ENCODE data around the gene CDCA5.

Gene CDCA5

GRCh38 chr11:65084598-65085375 lies 947 bp upstream of the CDCA5 start:
- peak overlapping the region; percentile 17 for H2AK5ac ChIP-seq (ENCODE audit: low read length, severe bottlenecking)
- H4K91ac ChIP-seq (ENCODE audit: low read length) = peak overlapping the region; percentile 64
- peak overlapping the region in 1 of 2 experiments; percentile 93 for H3K4ac ChIP-seq (ENCODE audit: low read depth in 1 of 2, low read length in 2 of 2)
- peak overlapping the region in 1 of 2 experiments; percentile 90 for H3K14ac ChIP-seq (ENCODE audit: low read length in 2 of 2)
- H3K36me3 ChIP-seq (ENCODE audit: control insufficient read depth in 1 of 2, insufficient read depth in 2 of 2, low read depth in 1 of 2, low read length in 2 of 2) = peaks cover 45 to 48% of the 10 kb centered on the region in 2 experiments
- H3K79me1 ChIP-seq (replicated peaks; ENCODE audit: low read length, poor library complexity, severe bottlenecking) = peaks cover 37% of the 10 kb centered on the region
- no peaks in the 10 kb centered on the region for H3K9me3 ChIP-seq (ENCODE audit: control insufficient read depth, low read length)
- H2AFZ ChIP-seq (ENCODE audit: low read depth, low read length) = peak overlapping the region; percentile 56
- peak overlapping the region; percentile 52 to 94 for H3K18ac ChIP-seq (ENCODE audit: low read depth in 1 of 2, low read length in 2 of 2)
- H3K27ac ChIP-seq (ENCODE audit: low read length, poor library complexity, severe bottlenecking) = peak overlapping the region; percentile 16
- 57% methylated on average over 22 of the region's 23 CpGs for WGBS
- no peaks in the 10 kb centered on the region for H3K27me3 ChIP-seq (ENCODE audit: control insufficient read depth in 1 of 2, insufficient read depth in 1 of 2, low read length in 2 of 2)
- H3K23ac ChIP-seq (ENCODE audit: low read length in 2 of 2) = peak overlapping the region in 1 of 2 experiments; percentile 23
- peak overlapping the region; percentile 83 for H3K4me2 ChIP-seq (ENCODE audit: low read length, poor library complexity, severe bottlenecking)
- peaks cover 11% of the 10 kb centered on the region for H3K4me1 ChIP-seq (ENCODE audit: control insufficient read depth, insufficient read depth, low read depth, low read length)
- peak overlapping the region; percentile 94 for H4K8ac ChIP-seq (ENCODE audit: low read length)
- peak overlapping the region; percentile 25 to 64 for H2BK12ac ChIP-seq (ENCODE audit: low read length in 2 of 2)
- peak overlapping the region; percentile 9 for H2BK120ac ChIP-seq (ENCODE audit: low read depth, low read length)
- DNase-seq = no peak
- no peak overlapping the region for H2BK5ac ChIP-seq (ENCODE audit: low read depth, low read length, poor library complexity, severe bottlenecking)
- H3K4me3 ChIP-seq (ENCODE audit: insufficient read depth in 1 of 2, low read depth in 1 of 2, low read length in 2 of 2) = peak overlapping the region; percentile 86 to 89
- H2BK15ac ChIP-seq (ENCODE audit: low read depth, poor library complexity, severe bottlenecking) = no peak overlapping the region
- H3K9ac ChIP-seq (ENCODE audit: low read length) = peak overlapping the region; percentile 94

GRCh38 chr11:65083134-65083833 lies 556 bp downstream of the CDCA5 start:
- Histone ChIP-seq H3K79me1 (replicated peaks; ENCODE audit: low read length, poor library complexity, severe bottlenecking) (peaks cover 50% of the 10 kb centered on the region), H2AFZ (ENCODE audit: low read depth, low read length) (peak overlapping the region; percentile 33), H3K18ac (ENCODE audit: low read depth in 1 of 2, low read length in 2 of 2) (no peak overlapping the region), H3K27me3 (ENCODE audit: control insufficient read depth in 1 of 2, insufficient read depth in 1 of 2, low read length in 2 of 2) (no peaks in the 10 kb centered on the region), H4K8ac (ENCODE audit: low read length) (no peak overlapping the region), H3K27ac (ENCODE audit: low read length, poor library complexity, severe bottlenecking) (no peak overlapping the region), H2BK5ac (ENCODE audit: low read depth, low read length, poor library complexity, severe bottlenecking) (no peak overlapping the region), H3K4me2 (ENCODE audit: low read length, poor library complexity, severe bottlenecking) (peak overlapping the region; percentile 69), H3K36me3 (ENCODE audit: control insufficient read depth in 1 of 2, insufficient read depth in 2 of 2, low read depth in 1 of 2, low read length in 2 of 2) (peaks cover 32 to 40% of the 10 kb centered on the region in 2 experiments), H2BK120ac (ENCODE audit: low read depth, low read length) (no peak overlapping the region), H2AK5ac (ENCODE audit: low read length, severe bottlenecking) (no peak overlapping the region), H2BK15ac (ENCODE audit: low read depth, poor library complexity, severe bottlenecking) (no peak overlapping the region), H3K4ac (ENCODE audit: low read depth in 1 of 2, low read length in 2 of 2) (no peak overlapping the region), H3K9me3 (ENCODE audit: control insufficient read depth, low read length) (no peaks in the 10 kb centered on the region), H3K4me1 (ENCODE audit: control insufficient read depth, insufficient read depth, low read depth, low read length) (peaks cover 11% of the 10 kb centered on the region), H3K14ac (ENCODE audit: low read length in 2 of 2) (no peak overlapping the region), H3K4me3 (ENCODE audit: insufficient read depth in 1 of 2, low read depth in 1 of 2, low read length in 2 of 2) (peak overlapping the region; percentile 86 to 89), H3K9ac (ENCODE audit: low read length) (peak overlapping the region; percentile 94), H3K23ac (ENCODE audit: low read length in 2 of 2) (no peak overlapping the region), H4K91ac (ENCODE audit: low read length) (no peak overlapping the region), H2BK12ac (ENCODE audit: low read length in 2 of 2) (no peak overlapping the region)
- whole genome bisulfite sequencing = 10% methylated on average over 12 of the region's 13 CpGs
- no peak for DNase-seq

- Histone ChIP-seq H2AK5ac (ENCODE audit: low read length, severe bottlenecking) (peak overlapping the region; percentile 34), H2BK12ac (ENCODE audit: low read length in 2 of 2) (no peak overlapping the region), H3K18ac (ENCODE audit: low read depth in 1 of 2, low read length in 2 of 2) (no peak overlapping the region), H4K91ac (ENCODE audit: low read length) (no peak overlapping the region), H3K4me2 (ENCODE audit: low read length, poor library complexity, severe bottlenecking) (no peak overlapping the region), H2BK15ac (ENCODE audit: low read depth, poor library complexity, severe bottlenecking) (no peak overlapping the region), H3K14ac (ENCODE audit: low read length in 2 of 2) (no peak overlapping the region), H3K4me3 (ENCODE audit: insufficient read depth in 1 of 2, low read depth in 1 of 2, low read length in 2 of 2) (no peak overlapping the region), H2AFZ (ENCODE audit: low read depth, low read length) (no peak overlapping the region), H3K27ac (ENCODE audit: low read length, poor library complexity, severe bottlenecking) (no peak overlapping the region), H3K79me1 (replicated peaks; ENCODE audit: low read length, poor library complexity, severe bottlenecking) (peaks cover 40% of the 10 kb centered on the region), H3K4me1 (ENCODE audit: control insufficient read depth, insufficient read depth, low read depth, low read length) (peaks cover 4% of the 10 kb centered on the region), H4K8ac (ENCODE audit: low read length) (peak overlapping the region; percentile 52), H3K36me3 (ENCODE audit: control insufficient read depth in 1 of 2, insufficient read depth in 2 of 2, low read depth in 1 of 2, low read length in 2 of 2) (peaks cover 0 to 18% of the 10 kb centered on the region in 2 experiments), H3K9me3 (ENCODE audit: control insufficient read depth, low read length) (no peaks in the 10 kb centered on the region), H2BK120ac (ENCODE audit: low read depth, low read length) (no peak overlapping the region), H3K27me3 (ENCODE audit: control insufficient read depth in 1 of 2, insufficient read depth in 1 of 2, low read length in 2 of 2) (no peaks in the 10 kb centered on the region), H3K4ac (ENCODE audit: low read depth in 1 of 2, low read length in 2 of 2) (no peak overlapping the region), H2BK5ac (ENCODE audit: low read depth, low read length, poor library complexity, severe bottlenecking) (no peak overlapping the region), H3K23ac (ENCODE audit: low read length in 2 of 2) (no peak overlapping the region), H3K9ac (ENCODE audit: low read length) (no peak overlapping the region)
- DNase-seq = no peak
- 83% methylated on average over 4 of the region's 9 CpGs for WGBS
Observed at GRCh38 chr11:65078786-65079342, 5.0 kb downstream of the CDCA5 start.

- no peak overlapping the region for H2BK120ac ChIP-seq (ENCODE audit: low read depth, low read length)
- H3K36me3 ChIP-seq (ENCODE audit: control insufficient read depth in 1 of 2, insufficient read depth in 2 of 2, low read depth in 1 of 2, low read length in 2 of 2) = peaks cover 0 to 18% of the 10 kb centered on the region in 2 experiments
- peak; percentile 49 for DNase-seq
- no peak overlapping the region for H2AK5ac ChIP-seq (ENCODE audit: low read length, severe bottlenecking)
- 88% methylated on average over 3 of the region's 3 CpGs for WGBS
- no peak overlapping the region for H3K27ac ChIP-seq (ENCODE audit: low read length, poor library complexity, severe bottlenecking)
- no peaks in the 10 kb centered on the region for H3K27me3 ChIP-seq (ENCODE audit: control insufficient read depth in 1 of 2, insufficient read depth in 1 of 2, low read length in 2 of 2)
- no peak overlapping the region for H2BK15ac ChIP-seq (ENCODE audit: low read depth, poor library complexity, severe bottlenecking)
- no peak overlapping the region for H3K18ac ChIP-seq (ENCODE audit: low read depth in 1 of 2, low read length in 2 of 2)
- H3K4me3 ChIP-seq (ENCODE audit: insufficient read depth in 1 of 2, low read depth in 1 of 2, low read length in 2 of 2) = no peak overlapping the region
- no peak overlapping the region for H3K23ac ChIP-seq (ENCODE audit: low read length in 2 of 2)
- no peaks in the 10 kb centered on the region for H3K9me3 ChIP-seq (ENCODE audit: control insufficient read depth, low read length)
- no peak overlapping the region for H3K14ac ChIP-seq (ENCODE audit: low read length in 2 of 2)
- no peak overlapping the region for H3K9ac ChIP-seq (ENCODE audit: low read length)
- H2AFZ ChIP-seq (ENCODE audit: low read depth, low read length) = no peak overlapping the region
- H2BK12ac ChIP-seq (ENCODE audit: low read length in 2 of 2) = no peak overlapping the region
- H4K91ac ChIP-seq (ENCODE audit: low read length) = no peak overlapping the region
- H2BK5ac ChIP-seq (ENCODE audit: low read depth, low read length, poor library complexity, severe bottlenecking) = no peak overlapping the region
- H3K4me2 ChIP-seq (ENCODE audit: low read length, poor library complexity, severe bottlenecking) = no peak overlapping the region
- H3K4me1 ChIP-seq (ENCODE audit: control insufficient read depth, insufficient read depth, low read depth, low read length) = no peaks in the 10 kb centered on the region
- peak overlapping the region; percentile 9 for H4K8ac ChIP-seq (ENCODE audit: low read length)
- H3K79me1 ChIP-seq (replicated peaks; ENCODE audit: low read length, poor library complexity, severe bottlenecking) = peaks cover 38% of the 10 kb centered on the region
- H3K4ac ChIP-seq (ENCODE audit: low read depth in 1 of 2, low read length in 2 of 2) = no peak overlapping the region
Observed at GRCh38 chr11:65078151-65078550, 5.7 kb downstream of the CDCA5 start.
